ENCODE data around the gene MYH10.

The MYH10 gene

GRCh38 chr17:8586766-8587165, 43.8 kb downstream of the MYH10 start:
- no peak for DNase-seq
- Histone ChIP-seq H3K9ac (ENCODE audit: low read depth, low read length) (no peak overlapping the region), H3K4me1 (ENCODE audit: insufficient read depth, low read length) (peaks cover 7% of the 10 kb centered on the region), H3K27ac (ENCODE audit: low read length) (no peak overlapping the region), H2AFZ (ENCODE audit: low read depth, low read length) (no peak overlapping the region), H3K27me3 (ENCODE audit: insufficient read depth, low read length, poor library complexity) (no peaks in the 10 kb centered on the region), H3K79me2 (ENCODE audit: insufficient read depth, low read length) (peaks cover 47% of the 10 kb centered on the region), H3K9me3 (ENCODE audit: insufficient read depth, low read length, severe bottlenecking) (no peaks in the 10 kb centered on the region), H4K20me1 (ENCODE audit: insufficient read depth, low read length) (peaks cover 40% of the 10 kb centered on the region), H3K4me3 (ENCODE audit: low read depth in 1 of 2, low read length in 2 of 2) (no peak overlapping the region), H3K36me3 (ENCODE audit: insufficient read depth, low read length) (peaks cover 40% of the 10 kb centered on the region), H3K4me2 (ENCODE audit: insufficient read depth, low read length) (no peak overlapping the region)
- no peak for ATAC-seq (ENCODE audit: insufficient read depth, low read depth)
- TF ChIP-seq CTCF (IDR thresholded peaks at IDR 0.05; ENCODE audit: borderline replicate concordance, extremely low read depth, low read length, poor library complexity, severe bottlenecking) (no peak), EZH2 (IDR thresholded peaks at IDR 0.05; ENCODE audit: borderline replicate concordance, low read depth, low read length, severe bottlenecking) (no peak)

GRCh38 chr17:8585911-8586310, 44.6 kb downstream of the MYH10 start:
- DNase-seq = no peak
- ATAC-seq (ENCODE audit: insufficient read depth, low read depth) = no peak
- no peak overlapping the region for H3K27ac ChIP-seq (ENCODE audit: low read length)

GRCh38 chr17:8583954-8584353, 46.6 kb downstream of the MYH10 start:
- peaks cover 26% of the 10 kb centered on the region for H4K20me1 ChIP-seq (ENCODE audit: insufficient read depth, low read length)

More at GRCh38 chr17:8585911-8586310, 44.6 kb downstream of the MYH10 start:
- H3K9me3 ChIP-seq (ENCODE audit: insufficient read depth, low read length, severe bottlenecking) = no peaks in the 10 kb centered on the region
- no peak overlapping the region for H3K9ac ChIP-seq (ENCODE audit: low read depth, low read length)
- no peak overlapping the region for H2AFZ ChIP-seq (ENCODE audit: low read depth, low read length)
- H3K4me1 ChIP-seq (ENCODE audit: insufficient read depth, low read length) = peaks cover 15% of the 10 kb centered on the region
- H3K36me3 ChIP-seq (ENCODE audit: insufficient read depth, low read length) = peaks cover 45% of the 10 kb centered on the region
- no peak overlapping the region for H3K4me2 ChIP-seq (ENCODE audit: insufficient read depth, low read length)
- H4K20me1 ChIP-seq (ENCODE audit: insufficient read depth, low read length) = peaks cover 33% of the 10 kb centered on the region
- H3K79me2 ChIP-seq (ENCODE audit: insufficient read depth, low read length) = peaks cover 42% of the 10 kb centered on the region
- no peak for TF ChIP-seq EZH2 (IDR thresholded peaks at IDR 0.05; ENCODE audit: borderline replicate concordance, low read depth, low read length, severe bottlenecking)
- no peak for TF ChIP-seq CTCF (IDR thresholded peaks at IDR 0.05; ENCODE audit: borderline replicate concordance, extremely low read depth, low read length, poor library complexity, severe bottlenecking)
- no peaks in the 10 kb centered on the region for H3K27me3 ChIP-seq (ENCODE audit: insufficient read depth, low read length, poor library complexity)
- H3K4me3 ChIP-seq (ENCODE audit: low read depth in 1 of 2, low read length in 2 of 2) = no peak overlapping the region

GRCh38 chr17:8580952-8581658, 49.4 kb downstream of the MYH10 start:
- Histone ChIP-seq H3K79me2 (ENCODE audit: insufficient read depth, low read length) (peaks cover 17% of the 10 kb centered on the region), H3K9me3 (ENCODE audit: insufficient read depth, low read length, severe bottlenecking) (no peaks in the 10 kb centered on the region), H3K27ac (ENCODE audit: low read length) (no peak overlapping the region; the same call in 1 of the 2 replicates), H2AFZ (ENCODE audit: low read depth, low read length) (no peak overlapping the region), H3K27me3 (ENCODE audit: insufficient read depth, low read length, poor library complexity) (no peaks in the 10 kb centered on the region), H3K4me2 (ENCODE audit: insufficient read depth, low read length) (no peak overlapping the region), H3K4me1 (ENCODE audit: insufficient read depth, low read length) (peaks cover 17% of the 10 kb centered on the region), H3K9ac (ENCODE audit: low read depth, low read length) (no peak overlapping the region), H4K20me1 (ENCODE audit: insufficient read depth, low read length) (peaks cover 10% of the 10 kb centered on the region; the same call in 1 of the 2 replicates), H3K4me3 (ENCODE audit: low read depth in 1 of 2, low read length in 2 of 2) (no peak overlapping the region), H3K36me3 (ENCODE audit: insufficient read depth, low read length) (peaks cover 33% of the 10 kb centered on the region)
- ATAC-seq (ENCODE audit: insufficient read depth, low read depth) (no peak), DNase-seq (no peak)
- TF ChIP-seq EZH2 (IDR thresholded peaks at IDR 0.05; ENCODE audit: borderline replicate concordance, low read depth, low read length, severe bottlenecking) (no peak), CTCF (IDR thresholded peaks at IDR 0.05; ENCODE audit: borderline replicate concordance, extremely low read depth, low read length, poor library complexity, severe bottlenecking) (no peak)

More at GRCh38 chr17:8583954-8584353, 46.6 kb downstream of the MYH10 start:
- Histone ChIP-seq H3K36me3 (ENCODE audit: insufficient read depth, low read length) (peaks cover 50% of the 10 kb centered on the region), H3K27me3 (ENCODE audit: insufficient read depth, low read length, poor library complexity) (no peaks in the 10 kb centered on the region), H2AFZ (ENCODE audit: low read depth, low read length) (no peak overlapping the region), H3K4me1 (ENCODE audit: insufficient read depth, low read length) (peaks cover 17% of the 10 kb centered on the region), H3K79me2 (ENCODE audit: insufficient read depth, low read length) (peaks cover 36% of the 10 kb centered on the region), H3K27ac (ENCODE audit: low read length) (no peak overlapping the region), H3K9me3 (ENCODE audit: insufficient read depth, low read length, severe bottlenecking) (no peaks in the 10 kb centered on the region), H3K9ac (ENCODE audit: low read depth, low read length) (no peak overlapping the region), H3K4me2 (ENCODE audit: insufficient read depth, low read length) (no peak overlapping the region), H3K4me3 (ENCODE audit: low read depth in 1 of 2, low read length in 2 of 2) (no peak overlapping the region)
- TF ChIP-seq EZH2 (IDR thresholded peaks at IDR 0.05; ENCODE audit: borderline replicate concordance, low read depth, low read length, severe bottlenecking) = no peak
- ATAC-seq (ENCODE audit: insufficient read depth, low read depth) (no peak), DNase-seq (no peak)

All from DND-41 (cell line).